GM19467 (cell line): ENCODE measurements around the gene SORCS2.

Experiments
- ATAC-seq: cut with Tn5 transposase; IDR thresholded peaks from one replicate; pipeline ENCODE4 v1.9.1; 2021; ENCODE audit warnings: mild to moderate bottlenecking, moderate library complexity; ENCODE audit not compliant: unreplicated experiment

Gene SORCS2

GRCh38 chr4:7636240-7636508 lies 443.8 kb downstream of the SORCS2 start:
- ATAC-seq = no peak

GRCh38 chr4:7637139-7637538 lies 444.8 kb downstream of the SORCS2 start:
- ATAC-seq = no peak

GRCh38 chr4:7637971-7638370 lies 445.6 kb downstream of the SORCS2 start:
- no peak for ATAC-seq

DNA sequence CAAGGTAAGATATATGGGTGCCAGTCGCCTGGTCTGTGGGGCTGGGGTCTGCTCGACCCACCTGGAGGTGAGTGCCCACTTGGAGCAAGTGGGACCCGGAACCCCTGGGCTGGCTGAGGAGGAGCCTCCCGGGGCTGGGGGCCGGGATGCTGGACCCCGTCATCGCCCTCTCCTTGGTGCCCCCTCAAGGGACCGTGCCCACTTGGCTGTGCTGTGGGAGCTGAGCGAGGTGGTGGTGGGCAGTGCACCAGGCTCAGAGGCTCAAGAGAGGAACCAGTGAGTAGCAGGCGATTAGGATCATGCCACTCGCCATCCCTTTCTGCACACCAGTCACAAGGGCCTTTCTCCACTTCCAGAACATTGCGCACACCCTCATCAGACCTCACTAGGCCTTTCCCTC lies 446.2 kb downstream of the SORCS2 start:
- ATAC-seq = no peak

- no peak for ATAC-seq
These were observed 446.8 kb downstream of the SORCS2 start for GRCh38 chr4:7638984-7639789.

DNA sequence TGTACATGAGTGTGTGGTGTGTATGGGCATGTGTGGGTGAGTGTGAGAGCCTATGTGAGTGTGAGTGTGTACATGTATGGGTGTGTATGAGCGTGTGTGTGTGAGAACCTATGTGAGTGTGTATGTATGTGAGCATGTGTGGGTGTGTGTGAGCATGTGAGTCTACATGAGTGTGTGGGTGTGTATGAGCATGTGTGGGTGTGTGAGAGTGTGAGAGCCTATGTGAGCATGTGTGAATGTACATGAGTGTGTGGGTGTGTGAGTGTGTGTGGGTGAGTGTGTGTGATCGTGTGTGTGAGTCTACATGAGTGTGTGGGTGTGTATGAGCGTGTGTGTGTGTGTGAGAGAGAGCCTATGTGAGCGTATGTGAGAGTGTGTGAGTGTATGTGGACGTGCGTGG lies 447.8 kb downstream of the SORCS2 start:
- no peak for ATAC-seq

DNA sequence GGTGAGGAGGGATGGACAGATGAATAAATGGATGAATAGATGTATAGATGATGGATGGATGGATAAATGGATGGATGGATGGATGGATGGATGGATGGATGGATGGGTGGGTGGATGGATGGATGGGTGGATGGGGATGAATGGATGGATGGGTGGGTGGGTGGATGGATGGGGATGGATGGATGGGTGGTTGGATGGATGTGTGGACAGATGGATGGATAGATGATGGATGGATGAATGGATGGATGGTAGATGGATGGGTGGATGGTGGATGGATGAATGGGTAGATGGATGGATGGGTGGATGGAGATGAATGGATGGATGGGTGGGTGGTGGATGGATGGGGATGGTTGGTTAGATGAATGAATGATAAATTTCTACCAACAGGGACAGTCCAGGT lies 449.4 kb downstream of the SORCS2 start:
- ATAC-seq = no peak

DNA sequence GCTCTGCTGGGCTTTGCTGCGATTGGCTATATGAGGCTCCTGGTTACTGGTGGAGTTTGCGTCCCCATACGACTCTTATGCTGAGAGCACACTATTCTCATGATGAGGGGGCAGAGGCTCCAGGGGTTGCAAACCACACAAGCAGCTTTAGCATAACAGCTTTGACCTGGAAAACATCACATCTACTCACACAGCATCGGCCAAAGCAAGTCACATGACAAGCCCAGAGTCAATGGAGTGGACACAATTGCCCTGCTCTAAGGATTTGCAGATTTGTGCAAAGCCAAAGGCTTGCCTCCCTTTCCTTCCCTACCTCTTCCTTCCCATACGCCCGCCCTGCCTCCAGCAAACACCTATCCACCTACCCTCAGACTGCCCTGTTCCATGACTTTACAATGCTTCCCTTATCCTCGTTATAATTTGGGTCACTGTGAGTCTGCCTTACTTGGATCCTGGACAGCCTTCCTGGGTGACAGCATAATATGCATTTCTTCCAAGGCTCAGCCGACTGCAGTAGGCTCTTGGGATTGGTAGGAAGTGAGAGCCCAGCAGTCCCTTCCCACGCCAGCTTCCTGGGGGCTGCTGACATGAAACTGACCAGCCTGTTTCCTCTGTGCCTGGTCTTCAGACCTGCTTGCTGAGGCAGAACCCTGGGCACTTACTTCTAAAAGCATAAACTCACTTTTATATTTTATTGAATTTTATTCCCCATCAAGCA lies 450.6 kb downstream of the SORCS2 start:
- ATAC-seq = no peak

GRCh38 chr4:7645158-7645557 lies 452.8 kb downstream of the SORCS2 start:
- no peak for ATAC-seq

DNA sequence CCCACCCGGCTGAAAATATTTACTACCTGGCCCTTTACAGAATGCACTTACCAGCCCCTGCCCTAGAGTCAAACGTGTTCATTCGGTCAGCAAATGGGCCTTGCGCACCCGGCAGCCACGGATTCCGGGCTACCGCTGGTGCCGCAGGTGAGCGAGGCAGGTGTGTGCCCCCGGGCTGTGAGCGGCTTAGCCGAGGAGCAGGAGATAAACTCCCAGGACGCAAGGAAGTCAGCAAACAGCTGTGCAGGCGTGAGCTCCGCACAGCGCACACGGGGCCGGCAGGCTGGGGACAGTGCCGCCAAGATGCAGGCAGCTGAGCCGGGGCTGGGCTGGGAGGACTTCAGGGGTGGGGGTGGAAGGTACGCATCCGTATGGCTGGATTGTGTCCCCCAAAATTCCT lies 453.6 kb downstream of the SORCS2 start:
- no peak for ATAC-seq

GRCh38 chr4:7646384-7647061 lies 454.2 kb downstream of the SORCS2 start:
- no peak for ATAC-seq

DNA sequence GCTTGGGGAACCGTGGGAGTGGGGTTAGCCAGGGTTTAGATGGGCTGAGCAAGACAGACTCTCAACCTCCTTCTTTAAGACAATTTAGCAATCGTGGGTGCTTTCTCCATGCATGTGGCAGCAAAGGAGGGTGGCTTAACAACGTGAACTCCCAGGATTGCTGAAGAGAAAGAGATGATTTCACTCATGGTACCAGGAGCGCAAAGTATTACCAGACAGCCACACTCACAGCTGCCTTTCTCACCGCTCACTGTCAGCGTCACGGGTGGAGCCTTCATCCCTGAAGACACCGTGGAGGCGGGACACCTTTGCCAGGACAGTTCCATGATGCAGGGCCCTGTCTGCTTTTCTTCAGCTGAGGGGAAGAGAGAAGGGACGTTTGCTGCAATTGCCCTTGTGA lies 454.8 kb downstream of the SORCS2 start:
- ATAC-seq = no peak

GRCh38 chr4:7647600-7648543 lies 455.5 kb downstream of the SORCS2 start:
- ATAC-seq = no peak

GRCh38 chr4:7648544-7649395 lies 456.4 kb downstream of the SORCS2 start:
- ATAC-seq = no peak

- ATAC-seq = no peak
These were observed 457.0 kb downstream of the SORCS2 start for GRCh38 chr4:7649411-7649740.

DNA sequence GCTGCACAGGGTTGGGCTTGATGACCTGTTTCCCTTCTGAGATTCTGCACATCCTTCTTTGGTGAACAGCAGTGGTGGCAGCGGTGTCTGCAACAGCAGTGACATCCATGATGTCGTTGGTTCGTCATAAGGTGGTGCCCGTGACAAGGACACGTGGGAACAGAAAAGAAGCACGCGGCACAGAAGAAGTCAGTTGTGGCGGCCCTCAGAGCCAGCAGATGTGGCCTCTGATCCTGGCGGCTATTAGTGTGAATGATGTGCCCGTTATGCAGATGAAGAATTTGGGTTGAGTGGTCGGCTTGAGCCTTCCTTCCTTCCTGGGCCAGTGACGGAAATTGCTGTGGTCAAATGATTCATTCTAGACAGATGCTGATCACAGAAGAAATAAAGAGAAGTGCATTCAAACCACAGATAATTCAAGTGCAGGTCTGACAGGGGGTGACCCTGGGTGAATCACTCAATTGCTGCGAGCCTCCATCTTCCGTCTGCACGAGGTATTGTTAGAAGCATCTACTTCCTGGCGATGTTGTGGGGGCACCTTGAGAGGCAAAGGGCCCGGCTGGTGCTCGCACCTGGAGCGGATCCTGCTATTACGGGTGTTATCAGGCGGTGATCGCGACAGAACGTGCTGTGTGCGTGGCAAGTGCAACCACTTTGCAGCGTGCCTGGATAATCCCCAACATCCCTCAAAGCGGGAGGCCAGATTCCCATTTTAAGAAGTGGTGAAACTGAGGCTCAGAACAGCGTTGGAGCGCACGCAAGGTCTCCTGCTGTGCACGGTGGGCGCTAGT lies 457.6 kb downstream of the SORCS2 start:
- no peak for ATAC-seq

DNA sequence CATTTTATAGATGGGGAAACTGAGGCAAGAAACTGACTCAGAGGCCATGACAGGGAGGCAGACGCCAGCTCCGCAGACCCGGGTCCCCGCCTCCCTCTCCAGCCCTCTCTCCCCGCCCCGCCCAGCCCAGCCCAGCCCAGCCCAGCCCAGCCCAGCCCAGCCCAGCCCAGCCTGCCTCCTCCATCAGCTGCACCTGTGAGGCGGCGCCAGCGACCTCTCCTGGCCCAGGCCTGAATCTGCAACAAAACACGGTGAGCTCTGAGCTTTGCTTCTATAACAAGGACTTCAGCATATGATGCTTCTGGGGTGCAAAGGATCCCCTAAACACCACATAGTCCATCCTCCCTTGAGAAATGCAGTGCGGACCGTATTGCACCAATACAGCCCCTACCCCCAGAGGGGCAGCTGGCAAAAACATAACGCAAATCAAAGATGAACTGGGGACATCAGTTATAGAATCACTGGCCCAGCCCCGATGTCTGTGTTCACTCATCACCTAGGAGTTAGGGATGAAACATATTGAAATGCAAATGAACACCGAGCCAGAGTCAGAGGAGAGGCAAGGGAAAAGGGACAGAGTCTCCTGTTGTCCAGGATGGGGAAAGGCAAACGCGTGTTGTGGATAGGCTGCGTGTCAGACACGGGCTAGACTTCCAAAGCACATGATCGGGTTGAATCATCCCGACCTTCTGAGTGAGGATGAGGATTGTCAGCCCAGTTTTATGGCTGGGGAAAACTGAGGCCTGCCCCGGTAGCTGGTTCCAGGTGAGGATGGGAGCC lies 458.5 kb downstream of the SORCS2 start:
- no peak for ATAC-seq

DNA sequence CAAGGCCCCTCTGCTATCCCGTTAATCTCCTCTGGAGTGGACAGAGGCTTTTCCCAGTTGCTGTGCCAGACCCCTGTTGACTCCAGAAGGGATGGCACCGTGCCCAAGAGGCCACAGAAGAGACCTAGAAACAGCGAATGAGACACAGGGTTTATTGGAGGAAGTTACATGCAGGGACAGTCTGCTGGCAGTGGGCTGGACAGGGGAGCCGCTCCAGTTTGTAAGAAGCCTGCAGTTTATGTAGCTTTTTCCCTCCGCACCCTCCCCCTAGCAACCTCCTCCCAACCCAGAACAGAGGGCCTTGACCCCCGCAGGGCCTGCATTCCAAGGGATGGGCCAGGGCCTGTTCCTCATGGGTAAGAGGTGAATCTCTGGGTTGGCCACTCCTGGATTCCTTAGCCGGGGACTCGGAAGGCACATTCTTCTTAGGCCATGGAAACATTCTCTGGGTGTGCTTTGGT lies 459.2 kb downstream of the SORCS2 start:
- ATAC-seq = no peak

- ATAC-seq = no peak
These were observed 459.7 kb downstream of the SORCS2 start for GRCh38 chr4:7652006-7652405.
